Transverse colon (tissue), 4 donors: ENCODE data around the gene LEP. TPM values are rescaled to one million over a fixed set of nuclear protein-coding genes. Genes with fewer than 3 reads are reported as not detected.

Experiments used
- DNase-seq: peaks from one replicate; pipeline ENCODE4 v3.0.0-alpha.2; 2019
- H3K27ac ChIP-seq, 4 donors: fragments of 200-600 bp; sonication (generic); 2 replicates each; pipeline ENCODE4 v1.5.1; 2016 to 2018; ENCODE audit warnings: inconsistent platforms in 4 of 4
- H3K27me3 ChIP-seq: fragments of 200-600 bp; sonication (generic); 2 replicates; pipeline ENCODE4 v1.5.1; 2017; ENCODE audit warnings: inconsistent platforms
- H3K36me3 ChIP-seq, 4 donors: fragments of 200-600 bp; sonication (generic); 2 replicates each; pipeline ENCODE4 v1.5.1; 2017 to 2019; ENCODE audit warnings: inconsistent platforms in 4 of 4
- H3K4me1 ChIP-seq, 4 donors: fragments of 200-600 bp; sonication (generic); 2 replicates each; pipeline ENCODE4 v1.5.1; 2017 to 2020; ENCODE audit warnings: inconsistent platforms in 4 of 4
- H3K4me3 ChIP-seq, 4 donors: fragments of 200-600 bp; sonication (generic); 1 replicate in 1 of 4; 2 replicates in 3 of 4; pipeline versions ENCODE4 v1.5.1 to v1.6.1; 2017 to 2019; ENCODE audit warnings: inconsistent platforms in 4 of 4
- H3K9me3 ChIP-seq, 2 donors: fragments of 200-600 bp; sonication (generic); 2 replicates each; pipeline ENCODE4 v1.5.1; 2017 to 2019; ENCODE audit warnings: inconsistent platforms in 2 of 2
- EP300 ChIP-seq: sonication (generic); formaldehyde crosslinking; IDR thresholded peaks from one replicate; pipeline ENCODE4 v1.6.1; 2017; ENCODE audit warnings: antibody characterized with exemption, low read depth
- POLR2A ChIP-seq: fragments of 450-650 bp; IDR thresholded peaks from one replicate; pipeline ENCODE4 v1.6.1; 2016; ENCODE audit warnings: antibody characterized with exemption, mild to moderate bottlenecking, moderate library complexity
- POLR2AphosphoS5 ChIP-seq, 3 donors: sonication (generic); formaldehyde crosslinking; IDR thresholded peaks; one replicate each; pipeline ENCODE4 v1.6.1; 2016; ENCODE audit warnings: antibody characterized with exemption in 3 of 3
- WGBS, 2 donors: methylation state at CpG; one replicate each; pipeline ENCODE4 v1.1.5; 2018; ENCODE audit warnings: low coverage in 1 of 2; 5-methylcytosine and 5-hydroxymethylcytosine counted together
- in situ Hi-C, 4 donors: fragments of 200-750 bp; cut with MboI; loops; one replicate each; pipeline versions ENCODE4 v1.15.0 to v1.15.1; 2017; ENCODE audit warnings: low sequenced_read_pairs in 3 of 4, low pct_ligation_motif_present in 1 of 4, low pct_unique_long_range_greater_than_20kb in 1 of 4
- intact Hi-C: fragments of 100-400 bp; cut with DNase I; formaldehyde crosslinking; loops from one replicate; pipeline ENCODE4 v1.15.1; 2023; ENCODE audit warnings: low total_unique reads
- total RNA-seq, 4 donors: library from RNA; depleted of rRNA; stranded (reverse); fragments of >200 nt; gene quantifications; one replicate each; pipeline ENCODE4 v1.1.0, GENCODE V29; 2016
- TF ChIP-seq, protein P1 (sequence below), 5 experiments: fragments of 200-600 bp in 3 of 5; fragments of 450-650 bp in 2 of 5; sonication (generic) in 3 of 5; IDR thresholded peaks; 1 replicate in 2 of 5; 2 replicates in 3 of 5; pipeline ENCODE4 v1.5.1; 2016 to 2017; ENCODE audit warnings: antibody characterized with exemption in 5 of 5, inconsistent platforms in 3 of 5, mild to moderate bottlenecking in 2 of 5, moderate library complexity in 1 of 5

LEP gene
- total RNA-seq, 4 donors from 2014 or later = 1.1 to 10.8 TPM; not detected in 2

DNA sequence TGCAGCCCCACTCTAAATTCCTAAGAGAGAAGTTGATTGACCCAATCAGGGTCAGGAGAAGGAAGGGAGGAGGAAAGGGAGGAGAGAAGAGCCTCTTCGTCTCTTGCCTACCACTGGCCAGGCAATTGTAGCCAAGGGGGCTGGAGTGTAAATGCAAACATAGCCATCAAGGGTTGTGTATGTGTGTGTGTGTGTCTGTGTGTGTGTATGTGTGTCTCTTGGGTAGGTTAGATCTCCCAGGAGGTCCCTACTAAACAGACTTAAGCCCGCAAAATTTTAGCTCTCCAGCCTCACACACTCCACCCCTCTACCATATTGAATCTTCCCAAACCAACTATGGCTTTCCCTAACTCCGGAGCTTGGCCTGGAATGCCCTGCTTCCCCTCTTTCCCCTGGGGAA lies 3.8 kb downstream of the LEP start:
- WGBS, 2 donors = 71 to 80% methylated on average over 3 of the region's 3 CpGs
- TF ChIP-seq POLR2A = no peak
- TF ChIP-seq POLR2AphosphoS5 (IDR thresholded peaks at IDR 0.05) = no peak
- TF ChIP-seq, protein P1, sequence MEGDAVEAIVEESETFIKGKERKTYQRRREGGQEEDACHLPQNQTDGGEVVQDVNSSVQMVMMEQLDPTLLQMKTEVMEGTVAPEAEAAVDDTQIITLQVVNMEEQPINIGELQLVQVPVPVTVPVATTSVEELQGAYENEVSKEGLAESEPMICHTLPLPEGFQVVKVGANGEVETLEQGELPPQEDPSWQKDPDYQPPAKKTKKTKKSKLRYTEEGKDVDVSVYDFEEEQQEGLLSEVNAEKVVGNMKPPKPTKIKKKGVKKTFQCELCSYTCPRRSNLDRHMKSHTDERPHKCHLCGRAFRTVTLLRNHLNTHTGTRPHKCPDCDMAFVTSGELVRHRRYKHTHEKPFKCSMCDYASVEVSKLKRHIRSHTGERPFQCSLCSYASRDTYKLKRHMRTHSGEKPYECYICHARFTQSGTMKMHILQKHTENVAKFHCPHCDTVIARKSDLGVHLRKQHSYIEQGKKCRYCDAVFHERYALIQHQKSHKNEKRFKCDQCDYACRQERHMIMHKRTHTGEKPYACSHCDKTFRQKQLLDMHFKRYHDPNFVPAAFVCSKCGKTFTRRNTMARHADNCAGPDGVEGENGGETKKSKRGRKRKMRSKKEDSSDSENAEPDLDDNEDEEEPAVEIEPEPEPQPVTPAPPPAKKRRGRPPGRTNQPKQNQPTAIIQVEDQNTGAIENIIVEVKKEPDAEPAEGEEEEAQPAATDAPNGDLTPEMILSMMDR (IDR thresholded peaks at IDR 0.05) = no peak
- no peak for TF ChIP-seq EP300
- in situ Hi-C loops (no loop called here), intact Hi-C loops (no loop called here)
- no peaks in the 10 kb centered on the region for H3K36me3 ChIP-seq
- no peaks in the 10 kb centered on the region for H3K4me1 ChIP-seq
- H3K27me3 ChIP-seq = peaks cover 25% of the 10 kb centered on the region
- no peak overlapping the region for H3K4me3 ChIP-seq
- no peak for DNase-seq
- H3K9me3 ChIP-seq = peaks cover under 1 to 3% of the 10 kb centered on the region in 2 donors
- H3K27ac ChIP-seq = no peak overlapping the region

DNA sequence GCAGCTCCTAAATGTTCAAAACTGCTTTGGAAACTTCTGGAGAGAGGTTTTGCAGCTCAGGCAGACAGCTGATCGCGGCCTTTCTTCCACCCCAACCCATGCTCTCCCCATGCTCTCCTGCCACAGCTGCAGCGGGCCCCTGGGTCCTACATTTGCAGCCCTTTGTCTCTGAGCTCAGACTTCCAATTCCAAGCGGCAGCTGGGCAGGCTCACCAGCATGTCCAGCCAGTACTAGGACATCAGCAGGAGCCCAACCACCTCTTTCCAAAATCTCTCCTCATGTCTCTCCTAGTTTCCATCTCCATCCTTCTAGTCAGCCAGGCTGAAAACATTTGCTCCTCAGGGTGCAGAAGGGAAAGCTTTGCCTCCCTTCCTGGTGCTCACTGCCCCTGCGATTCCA lies 6.0 kb downstream of the LEP start:
- Histone ChIP-seq H3K4me3 (no peak overlapping the region), H3K4me1 (no peaks in the 10 kb centered on the region), H3K27ac (no peak overlapping the region), H3K27me3 (peaks cover 3% of the 10 kb centered on the region), H3K36me3 (no peaks in the 10 kb centered on the region), H3K9me3 (no peaks in the 10 kb centered on the region)
- intact Hi-C loops (no loop called here), in situ Hi-C loops (no loop called here)
- TF ChIP-seq, protein P1 (IDR thresholded peaks at IDR 0.05) = no peak
- no peak for TF ChIP-seq EP300
- TF ChIP-seq POLR2A = no peak
- TF ChIP-seq POLR2AphosphoS5 (IDR thresholded peaks at IDR 0.05) = no peak
- no peak for DNase-seq
- 84 to 100% methylated on average over 1 to 5 of the region's 5 CpGs for WGBS, 2 donors

DNA sequence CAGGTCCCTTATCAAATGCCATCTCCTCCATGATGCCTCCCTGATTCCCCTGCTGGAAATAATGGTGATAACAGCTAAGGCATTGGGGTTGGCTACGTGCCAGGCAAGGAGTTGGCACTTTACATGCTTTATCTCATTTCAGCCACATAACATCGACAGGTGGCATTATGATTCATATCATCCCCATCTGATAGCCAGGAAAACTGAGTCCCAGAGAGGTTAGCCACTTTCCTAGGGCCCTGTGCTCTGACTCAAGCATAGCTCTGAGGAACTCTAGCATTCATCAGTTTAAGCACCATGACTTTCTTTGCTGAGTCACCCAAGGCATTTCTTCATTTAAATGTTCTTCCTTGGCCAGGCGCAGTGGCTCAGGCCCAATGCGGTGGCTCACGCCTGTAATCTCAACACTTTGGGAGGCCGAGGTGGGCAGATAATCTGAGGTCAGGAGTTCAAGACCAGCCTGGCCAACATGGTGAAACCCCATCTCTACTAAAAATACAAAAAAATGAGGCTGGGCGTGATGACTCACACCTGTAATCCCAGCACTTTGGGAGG lies 6.6 kb downstream of the LEP start:
- Histone ChIP-seq H3K27ac (no peak overlapping the region), H3K27me3 (no peaks in the 10 kb centered on the region), H3K4me3 (no peak overlapping the region), H3K9me3 (no peaks in the 10 kb centered on the region), H3K36me3 (no peaks in the 10 kb centered on the region), H3K4me1 (no peaks in the 10 kb centered on the region)
- TF ChIP-seq POLR2AphosphoS5 (IDR thresholded peaks at IDR 0.05) (no peak), POLR2A (no peak), EP300 (no peak)
- TF ChIP-seq, protein P1 (IDR thresholded peaks at IDR 0.05) = no peak
- whole genome bisulfite sequencing, 2 donors = 20 to 77% methylated on average over 1 to 7 of the region's 7 CpGs
- no peak for DNase-seq
- in situ Hi-C loops = no loop called here
- intact Hi-C loops = no loop called here

DNA sequence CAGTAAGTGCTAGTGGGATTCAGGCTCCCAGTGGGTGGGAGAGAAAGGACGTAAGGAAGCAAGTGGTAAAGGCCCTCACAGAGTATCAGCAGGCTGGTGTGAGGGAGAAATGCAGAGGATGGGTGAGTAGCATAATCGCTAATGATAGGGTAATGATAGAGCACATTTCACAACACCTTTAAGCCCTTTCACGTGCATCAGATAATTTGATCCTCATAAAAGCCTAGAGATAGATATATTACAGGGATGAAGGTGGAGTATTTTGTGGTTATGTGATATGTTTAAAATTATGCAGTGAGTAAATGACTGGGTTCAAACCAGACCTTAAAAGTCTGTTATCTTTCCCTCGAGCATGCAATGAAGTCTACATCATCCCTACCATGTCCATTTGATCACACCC lies 10.3 kb downstream of the LEP start:
- Histone ChIP-seq H3K9me3 (no peaks in the 10 kb centered on the region), H3K4me3 (no peak overlapping the region), H3K27me3 (no peaks in the 10 kb centered on the region), H3K36me3 (no peaks in the 10 kb centered on the region), H3K4me1 (no peaks in the 10 kb centered on the region), H3K27ac (no peak overlapping the region)
- no peak for DNase-seq
- in situ Hi-C loops = no loop called here
- WGBS, 2 donors = 63 to 72% methylated on average over 1 to 4 of the region's 4 CpGs
- TF ChIP-seq POLR2AphosphoS5 (IDR thresholded peaks at IDR 0.05) = no peak
- no peak for TF ChIP-seq POLR2A
- TF ChIP-seq, protein P1 (IDR thresholded peaks at IDR 0.05) = no peak
- TF ChIP-seq EP300 = no peak
- intact Hi-C loops = no loop called here
